LHCN-M2 (cell line): ENCODE data around the gene FAM229A. TPM values are rescaled to one million over a fixed set of nuclear protein-coding genes. Genes with fewer than 3 reads are reported as not detected.

ENCODE experiments used
- DNase-seq: peaks from one replicate; pipeline ENCODE4 v3.0.0-alpha.2; 2012; ENCODE audit warnings: low read depth
- total RNA-seq: library from RNA; depleted of rRNA; stranded (reverse); fragments of >200 nt; gene quantifications from 2 replicates; pipeline ENCODE4 v1.2.3, GENCODE V29; 2014

The FAM229A gene
- total RNA-seq, 1 experiment from 2014 or later = 2.0 TPM

DNA sequence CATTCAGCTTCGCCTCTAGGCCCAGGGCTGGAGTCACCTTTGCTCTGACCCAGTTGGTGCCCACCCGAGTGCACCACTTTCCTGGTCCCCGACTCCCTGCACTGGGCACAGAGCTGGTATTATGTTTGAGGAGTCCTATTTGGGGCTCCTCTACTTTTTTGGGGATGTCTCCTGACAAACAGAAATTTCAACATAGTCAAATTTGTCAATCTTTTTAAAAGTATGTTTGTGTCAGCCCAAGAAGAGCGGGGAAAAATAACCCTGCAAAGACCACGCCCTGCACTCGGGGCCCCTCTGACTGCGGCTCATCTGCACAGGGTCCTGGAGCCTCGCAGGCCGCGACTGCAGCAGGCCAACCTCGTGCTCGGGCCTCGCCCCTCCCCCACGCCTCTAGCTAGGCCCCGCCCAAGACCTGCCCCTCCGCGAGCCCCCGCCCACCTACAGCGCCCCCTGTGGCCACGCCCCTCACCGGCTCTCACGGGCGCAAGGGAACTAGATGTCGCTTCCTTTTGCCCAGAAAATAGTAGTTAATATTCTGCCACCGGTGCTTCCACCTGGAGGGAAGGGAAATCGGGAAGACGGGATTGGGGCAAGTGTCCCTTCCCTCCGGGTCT lies 11.4 kb downstream of the FAM229A start:
- DNase-seq = no peak

DNA sequence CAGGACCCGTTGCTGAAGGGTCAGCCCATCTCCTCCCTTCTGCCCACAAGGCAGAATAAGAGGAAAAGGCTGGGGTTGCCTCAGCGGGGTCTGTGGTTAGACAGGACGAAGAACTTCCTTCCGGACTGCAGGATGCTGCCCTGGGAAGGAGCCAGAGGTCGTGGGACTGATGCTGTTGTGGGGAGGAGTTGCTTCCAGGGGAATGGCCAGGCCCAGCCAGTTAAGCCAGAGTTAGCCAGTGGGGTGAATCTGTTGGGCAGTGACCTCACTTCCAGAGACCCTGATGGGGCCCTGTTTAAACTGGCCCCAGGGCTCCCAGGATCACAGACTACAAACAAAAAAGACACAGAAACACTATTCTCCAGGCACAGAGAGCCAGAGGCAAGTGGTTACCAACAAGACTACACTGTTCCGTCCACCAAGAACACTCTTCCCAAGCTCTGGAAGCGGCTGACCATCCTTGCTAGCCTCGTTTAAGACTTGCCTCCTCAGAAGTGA lies 13.0 kb downstream of the FAM229A start:
- DNase-seq = peak; percentile 27

- no peak for DNase-seq
Observed at GRCh38 chr1:32346532-32347157, 15.6 kb downstream of the FAM229A start.

DNA sequence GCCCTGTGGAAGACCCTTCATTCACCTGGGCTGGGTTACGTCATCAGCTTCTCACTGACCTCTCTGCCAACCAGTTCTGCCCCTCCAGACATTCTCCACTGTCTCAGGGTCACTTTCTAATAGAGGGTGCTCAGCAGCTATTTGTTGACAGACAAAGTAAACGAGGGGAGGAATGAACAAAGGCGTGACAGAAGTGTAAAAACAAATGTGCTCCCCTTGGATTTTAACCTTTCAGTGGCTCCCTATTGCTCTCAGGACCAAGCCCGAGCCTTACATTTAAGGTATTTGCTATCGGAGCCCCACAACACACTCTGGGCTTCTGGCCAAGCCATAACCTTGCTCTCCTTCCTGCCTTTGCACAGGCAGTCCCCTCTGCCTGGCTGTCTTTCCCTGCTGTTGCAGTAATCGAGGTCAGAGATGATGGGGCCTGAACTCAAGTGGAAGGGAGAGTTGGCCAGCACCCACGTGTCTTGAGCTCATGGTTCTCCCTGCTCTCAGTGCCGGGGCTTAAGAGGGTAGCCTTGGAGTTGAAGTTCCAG lies 16.9 kb downstream of the FAM229A start:
- no peak for DNase-seq

DNA sequence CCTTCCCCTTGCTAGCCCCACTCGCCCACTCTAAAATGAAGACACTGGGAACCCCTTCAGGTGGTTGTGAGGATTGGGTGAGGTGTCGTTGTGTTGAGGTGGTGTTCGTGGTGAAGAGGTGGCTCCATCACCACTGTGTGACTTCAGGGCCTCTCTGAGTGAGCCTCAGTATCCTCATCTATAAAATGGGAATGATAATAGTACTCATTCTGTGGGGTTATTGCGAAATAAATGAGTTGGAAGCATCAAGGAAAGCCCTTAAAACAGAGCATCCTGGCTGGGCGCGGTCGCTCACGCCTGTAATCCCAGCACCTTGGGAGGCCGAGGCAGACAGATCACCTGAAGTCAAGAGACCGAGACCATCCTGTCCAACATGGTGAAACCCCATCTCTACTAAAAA lies 19.6 kb downstream of the FAM229A start:
- no peak for DNase-seq

- DNase-seq = no peak
Observed at GRCh38 chr1:32341971-32342370, 20.3 kb downstream of the FAM229A start.

GRCh38 chr1:32341186-32341757 lies 21.0 kb downstream of the FAM229A start:
- no peak for DNase-seq

DNA sequence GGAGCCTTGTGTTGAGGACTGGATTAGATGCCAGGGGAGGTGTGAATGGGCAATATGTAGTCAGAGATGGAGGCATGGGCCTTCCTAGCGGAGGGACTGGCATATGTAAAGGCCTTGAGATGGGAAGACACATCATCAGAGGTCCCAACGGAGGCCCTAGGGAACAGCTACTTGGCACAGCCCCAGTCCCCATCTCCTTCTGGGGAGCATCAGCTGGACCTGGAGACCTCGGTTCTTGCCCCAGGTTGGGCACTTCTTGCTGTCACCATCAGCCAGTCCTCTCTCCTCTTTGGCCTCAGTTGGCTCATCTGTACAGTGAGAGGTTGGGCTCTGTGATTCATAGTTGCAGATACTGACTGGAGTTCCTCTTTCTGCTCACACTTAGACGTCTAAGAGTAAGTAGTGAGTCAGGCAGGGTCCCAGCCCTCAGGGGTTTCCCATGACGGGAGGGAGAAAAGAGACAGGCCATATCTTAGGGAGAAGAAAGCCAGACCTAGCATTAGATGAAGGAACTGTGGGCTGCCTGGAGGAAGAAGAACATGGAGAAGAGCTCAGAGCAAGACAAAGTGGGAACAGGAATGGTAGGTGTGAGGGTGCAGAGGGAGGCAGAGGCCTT lies 22.8 kb downstream of the FAM229A start:
- DNase-seq = no peak

- DNase-seq = no peak
Observed at GRCh38 chr1:32338637-32339145, 23.6 kb downstream of the FAM229A start.

DNA sequence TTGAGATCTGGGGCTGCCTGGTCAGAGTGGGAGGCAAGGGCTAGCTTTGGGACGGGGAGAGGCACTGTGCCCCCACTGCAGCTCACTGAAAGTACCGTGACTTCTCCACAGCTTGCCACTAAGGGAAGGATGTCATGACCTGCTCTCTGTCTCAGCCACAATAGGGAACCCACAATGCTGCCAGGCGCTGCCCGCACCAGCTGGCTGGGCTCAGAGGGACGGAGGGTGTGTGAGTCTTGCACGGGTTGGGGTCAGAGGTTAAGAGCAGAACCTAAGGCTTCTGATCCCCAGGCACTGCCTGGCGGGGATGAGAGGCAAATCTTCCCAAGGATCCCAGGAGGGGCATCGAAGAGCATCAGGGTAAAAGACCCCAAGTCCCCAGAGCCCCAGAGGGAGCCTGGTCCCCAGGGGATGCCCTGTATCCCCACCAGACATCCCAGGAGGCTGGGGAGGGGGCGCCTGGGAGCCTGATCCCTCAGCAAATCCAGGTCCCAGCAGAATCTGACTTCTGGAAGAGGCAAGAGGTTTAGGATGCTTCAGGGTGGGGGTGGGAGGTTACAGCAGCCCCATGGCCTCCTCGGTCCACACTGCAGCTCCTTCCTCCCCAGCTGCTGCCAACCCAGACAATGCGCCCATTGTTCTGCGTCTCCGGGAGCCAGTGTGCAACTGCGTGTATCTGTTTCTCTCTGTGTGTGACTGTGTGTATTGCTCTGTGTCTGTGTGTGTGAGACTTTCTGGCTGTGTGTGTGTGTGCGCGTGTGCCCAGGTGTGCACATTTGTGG lies 24.2 kb downstream of the FAM229A start:
- DNase-seq = no peak

- peak; percentile 35 for DNase-seq
Observed at GRCh38 chr1:32336963-32337675, 25.2 kb downstream of the FAM229A start.

DNA sequence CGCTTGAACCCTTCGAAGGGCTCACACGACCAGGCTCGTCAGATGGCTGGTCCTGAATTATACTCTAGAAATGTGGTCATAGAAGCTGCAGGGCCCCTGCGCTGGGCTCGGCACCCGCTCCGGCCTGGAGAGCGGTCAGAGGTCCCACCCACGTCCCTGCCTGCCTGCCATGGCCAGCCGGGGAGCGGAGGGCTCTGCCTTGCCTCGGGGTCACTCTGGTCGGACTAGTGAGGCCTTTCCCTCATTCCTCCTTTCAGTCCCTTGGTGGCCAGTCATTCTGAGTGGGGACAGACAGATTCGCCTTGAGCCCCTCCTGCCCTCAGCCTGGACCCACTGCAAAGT lies 25.7 kb downstream of the FAM229A start:
- DNase-seq = no peak

DNA sequence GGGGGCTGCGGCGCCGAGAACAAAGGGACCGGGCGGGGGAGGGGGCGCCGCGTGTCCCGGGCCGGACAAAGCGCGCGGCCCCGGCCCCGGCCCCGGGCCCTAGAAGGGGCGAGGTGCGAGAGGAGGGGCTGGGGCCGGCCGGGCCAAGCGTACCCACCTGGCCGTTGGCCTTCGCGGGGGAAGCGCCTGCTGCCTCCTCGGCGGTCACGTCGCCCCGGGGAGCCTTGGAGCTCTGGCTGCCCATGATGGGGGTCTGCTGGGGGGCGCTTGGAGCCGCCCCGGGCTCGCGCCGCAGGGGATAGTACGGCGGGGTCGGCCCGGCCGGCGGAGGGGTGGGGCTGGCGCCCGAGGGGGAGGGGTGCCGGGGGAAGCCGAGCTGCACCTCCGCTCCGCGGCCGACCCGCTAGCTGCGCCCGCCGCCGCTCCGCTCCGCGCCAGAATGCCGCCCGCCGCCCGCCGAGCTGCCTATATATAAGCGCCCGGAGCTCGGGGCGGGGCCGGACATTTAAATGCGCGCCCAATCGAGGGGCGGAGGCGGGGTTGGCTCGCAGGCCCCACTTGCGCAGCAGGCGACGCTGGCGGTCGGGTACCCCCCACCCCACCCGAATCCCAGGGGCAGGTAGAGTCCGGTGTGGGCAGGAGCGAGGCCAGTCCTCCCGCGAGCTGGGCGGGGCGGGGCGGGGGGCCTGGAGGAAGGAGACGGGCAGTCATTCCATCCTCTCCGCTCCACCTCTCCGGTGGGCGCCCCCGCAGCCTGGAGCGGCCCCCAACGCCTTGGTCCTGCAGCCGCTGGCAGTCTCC lies 26.3 kb downstream of the FAM229A start, which contains the start of gene MARCKSL1:
TSS of gene MARCKSL1 (minus strand) at position 444 of the 801 bp plus-strand sequence. CDS start at position 244, 200 bp downstream.
- DNase-seq = peak; percentile 55

- no peak for DNase-seq
Observed at GRCh38 chr1:32335535-32335789, 26.8 kb downstream of the FAM229A start.

- DNase-seq = peak; percentile 53
Observed at GRCh38 chr1:32334864-32335534, 27.3 kb downstream of the FAM229A start.

DNA sequence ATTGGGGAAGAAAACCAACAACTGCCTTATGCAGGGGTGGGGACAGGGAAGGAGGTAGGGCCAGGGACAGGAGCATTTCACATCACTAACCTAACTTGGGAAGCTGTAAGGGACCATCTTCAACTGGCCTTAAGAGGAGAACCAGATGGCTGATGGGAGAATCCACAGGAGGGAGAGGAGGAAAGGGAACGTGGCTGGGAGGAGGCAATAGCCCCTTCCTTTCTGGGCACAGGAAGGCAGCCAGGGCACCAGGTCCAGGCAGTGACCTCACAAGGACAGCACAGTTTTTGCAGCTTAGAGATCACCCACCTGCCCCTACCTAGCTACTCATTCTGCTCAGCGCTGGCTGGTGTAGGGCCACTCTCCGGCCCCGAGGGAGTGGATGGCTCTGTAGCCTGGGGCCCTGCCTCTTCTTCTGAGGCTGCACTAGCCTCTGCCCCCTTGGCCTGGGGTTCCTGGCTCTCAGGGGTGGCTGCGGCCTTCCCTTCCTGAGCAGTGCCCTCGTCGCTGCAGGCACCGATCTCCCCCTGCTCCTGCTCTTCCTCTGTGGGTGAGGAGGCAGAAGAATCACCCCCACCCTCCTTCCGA lies 27.9 kb downstream of the FAM229A start:
- no peak for DNase-seq

GRCh38 chr1:32333251-32333963 lies 28.9 kb downstream of the FAM229A start:
- no peak for DNase-seq

DNA sequence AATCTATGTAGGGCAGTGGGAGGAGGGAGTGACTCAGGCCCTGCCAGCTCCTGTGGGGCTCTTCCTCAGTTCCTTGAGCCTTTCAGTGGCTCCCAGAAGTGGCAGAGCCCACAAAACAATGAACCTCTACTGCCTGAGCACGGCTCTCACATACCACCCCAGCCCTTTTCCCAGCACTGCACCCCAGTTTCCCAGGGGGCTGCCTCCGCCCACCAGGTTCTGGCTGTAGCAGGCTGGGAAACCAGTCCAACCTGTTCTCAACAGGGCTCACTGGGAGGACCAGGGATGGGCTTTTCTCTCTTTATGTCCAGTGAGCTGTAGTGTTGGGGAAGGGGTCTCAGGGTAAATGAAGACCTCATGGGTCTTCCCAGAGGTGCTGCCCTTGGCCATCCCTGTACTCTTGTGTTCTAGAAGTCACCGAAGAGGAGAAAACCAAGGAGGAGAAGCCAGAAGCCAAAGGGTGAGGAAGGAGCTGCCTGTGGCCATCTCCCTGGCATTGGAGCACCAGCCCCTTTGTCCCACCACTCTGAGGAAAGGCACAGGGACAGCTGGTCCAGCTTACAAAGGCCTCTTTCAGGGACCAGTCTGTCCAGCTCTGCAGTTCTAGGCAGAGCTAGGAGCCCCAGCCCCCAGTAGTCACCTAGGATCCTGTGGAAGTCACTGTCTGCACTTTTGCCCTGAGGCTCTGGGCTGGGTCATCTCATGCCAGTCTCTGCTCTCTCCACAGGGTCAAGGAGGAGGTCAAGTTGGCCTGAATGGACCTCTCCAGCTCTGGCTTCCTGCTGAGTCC lies 29.8 kb downstream of the FAM229A start:
- DNase-seq = no peak
